Calu3 (cell line): Measurements from ENCODE around the gene CRY1. TPM values are rescaled to one million over a fixed set of nuclear protein-coding genes. Genes with fewer than 3 reads are reported as not detected.

Experiments used
- BruUV-seq: library from RNA; stranded (reverse); fragments of 400-500 nt; replicated peaks from 2 replicates; lab custom pipeline; 2021; lab: Mats Ljungman, UMichigan
- CTCF ChIA-PET: fragments of 300-600 bp; sonication (Branson Sonifier 250); formaldehyde crosslinking; loops from one replicate; lab custom pipeline; 2022; ENCODE audit warnings: antibody characterized with exemption; lab: Charles Lee
- DNase-seq: peaks from one replicate; pipeline ENCODE4 v3.0.0; 2022
- H3K27ac Mint-ChIP-seq: one replicate; pipeline ENCODE4 v1.8.0; 2022; ENCODE audit warnings: mixed read lengths; ENCODE audit not compliant: unreplicated experiment
- H3K27me3 Mint-ChIP-seq: one replicate; pipeline ENCODE4 v1.8.0; 2022; ENCODE audit warnings: mixed read lengths; ENCODE audit not compliant: unreplicated experiment
- H3K36me3 Mint-ChIP-seq: one replicate; pipeline ENCODE4 v1.8.0; 2022; ENCODE audit warnings: mild to moderate bottlenecking, moderate library complexity, mixed read lengths; ENCODE audit not compliant: insufficient read depth, unreplicated experiment
- H3K4me1 Mint-ChIP-seq: one replicate; pipeline ENCODE4 v1.8.0; 2022; ENCODE audit warnings: mild to moderate bottlenecking, low read depth, mixed read lengths; ENCODE audit not compliant: unreplicated experiment
- H3K4me3 Mint-ChIP-seq: one replicate; pipeline ENCODE4 v1.8.0; 2022; ENCODE audit warnings: mild to moderate bottlenecking, low read depth, moderate library complexity, mixed read lengths; ENCODE audit not compliant: unreplicated experiment
- H3K9me3 Mint-ChIP-seq: one replicate; pipeline ENCODE4 v1.8.0; 2022; ENCODE audit warnings: low read depth, mixed read lengths; ENCODE audit not compliant: unreplicated experiment
- CTCF ChIP-seq: fragments of 200-600 bp; IDR thresholded peaks from one replicate; pipeline ENCODE4 v1.8.0; 2022; ENCODE audit warnings: antibody characterized with exemption; ENCODE audit not compliant: unreplicated experiment
- intact Hi-C: fragments of 100-400 bp; cut with micrococcal nuclease; formaldehyde crosslinking; loops from one replicate; pipeline ENCODE4 v1.10.0; 2022; ENCODE audit not compliant: unreplicated experiment
- total RNA-seq: library from RNA; stranded (reverse); gene quantifications from 2 replicates; pipeline ENCODE4 v1.2.3, GENCODE V29; 2022

CRY1 gene
- total RNA-seq, 1 experiment from 2014 or later, result 19.7 TPM

- H3K27me3 Mint-ChIP-seq, result peaks cover 63% of the 10 kb centered on the region
- intact Hi-C loops, result no loop called here
- no peak overlapping the region for H3K27ac Mint-ChIP-seq
- H3K36me3 Mint-ChIP-seq, result no peaks in the 10 kb centered on the region
- CTCF ChIA-PET, result no interaction called here
- no peak for TF ChIP-seq CTCF
- DNase-seq, result no peak
- BruUV-seq, result no TSS peak
- no peak overlapping the region for H3K4me3 Mint-ChIP-seq
- H3K4me1 Mint-ChIP-seq, result no peaks in the 10 kb centered on the region
- no peaks in the 10 kb centered on the region for H3K9me3 Mint-ChIP-seq
Observed at GRCh38 chr12:107122452-107122958, 29.2 kb upstream of the CRY1 start.

- intact Hi-C loops, result no loop called here
- TF ChIP-seq CTCF, result no peak
- Mint-ChIP-seq H3K27me3 (peaks cover 71% of the 10 kb centered on the region), H3K27ac (no peak overlapping the region), H3K9me3 (no peaks in the 10 kb centered on the region), H3K4me3 (no peak overlapping the region), H3K4me1 (no peaks in the 10 kb centered on the region), H3K36me3 (no peaks in the 10 kb centered on the region)
- CTCF ChIA-PET, result no interaction called here
- BruUV-seq, result no TSS peak
- DNase-seq, result no peak
Observed at GRCh38 chr12:107119091-107119490, 25.7 kb upstream of the CRY1 start.

GRCh38 chr12:107118624-107119023 lies 25.3 kb upstream of the CRY1 start:
- no peak overlapping the region for H3K27ac Mint-ChIP-seq
- no peak for DNase-seq
- no peak overlapping the region for H3K4me3 Mint-ChIP-seq
- no peaks in the 10 kb centered on the region for H3K36me3 Mint-ChIP-seq
- TF ChIP-seq CTCF, result no peak
- no peaks in the 10 kb centered on the region for H3K9me3 Mint-ChIP-seq
- peaks cover 71% of the 10 kb centered on the region for H3K27me3 Mint-ChIP-seq
- H3K4me1 Mint-ChIP-seq, result no peaks in the 10 kb centered on the region
- CTCF ChIA-PET, result no interaction called here
- BruUV-seq, result no TSS peak
- intact Hi-C loops, result no loop called here

- Mint-ChIP-seq H3K4me3 (no peak overlapping the region), H3K9me3 (no peaks in the 10 kb centered on the region), H3K27me3 (peaks cover 78% of the 10 kb centered on the region), H3K36me3 (no peaks in the 10 kb centered on the region), H3K4me1 (no peaks in the 10 kb centered on the region), H3K27ac (no peak overlapping the region)
- TF ChIP-seq CTCF, result no peak
- CTCF ChIA-PET, result interaction anchor here (1.0 kb wide), 1 partner anchor 10 kb away, joined by 3 read pairs; no protein-coding TSS in a partner anchor
- BruUV-seq, result no TSS peak
- no peak for DNase-seq
- intact Hi-C loops, result no loop called here
Observed at GRCh38 chr12:107115119-107115518, 21.8 kb upstream of the CRY1 start.
